NB4 (cell line): ENCODE data around the gene IMMP2L.

ENCODE experiments used
- DNase-seq: peaks from one replicate; pipeline ENCODE4 v3.0.0; 2010; ENCODE audit warnings: low read depth
- H3K4me3 ChIP-seq: one replicate; pipeline ENCODE4 v1.5.1; 2011; ENCODE audit warnings: mild to moderate bottlenecking, low read depth, low read length, moderate library complexity
- CTCF ChIP-seq: IDR thresholded peaks from one replicate; pipeline ENCODE4 v1.5.1; 2012; ENCODE audit warnings: low read depth, low read length
- MYC ChIP-seq: IDR thresholded peaks from 2 replicates; pipeline ENCODE4 v1.6.1; 2011; ENCODE audit warnings: low read depth, low read length
- POLR2A ChIP-seq: IDR thresholded peaks from 2 replicates; pipeline ENCODE4 v1.6.1; 2011; ENCODE audit warnings: mild to moderate bottlenecking; ENCODE audit not compliant: insufficient read length; ENCODE audit errors: extremely low read depth
- TF ChIP-seq, protein P1 (sequence below): IDR thresholded peaks from 2 replicates; pipeline ENCODE4 v1.6.1; 2011; ENCODE audit warnings: low read depth, low read length

IMMP2L gene

GRCh38 chr7:110854166-110854565, 708.1 kb downstream of the IMMP2L start:
- no peak overlapping the region for H3K4me3 ChIP-seq
- TF ChIP-seq, protein P1, sequence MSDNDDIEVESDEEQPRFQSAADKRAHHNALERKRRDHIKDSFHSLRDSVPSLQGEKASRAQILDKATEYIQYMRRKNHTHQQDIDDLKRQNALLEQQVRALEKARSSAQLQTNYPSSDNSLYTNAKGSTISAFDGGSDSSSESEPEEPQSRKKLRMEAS: no peak
- TF ChIP-seq CTCF (no peak), MYC (no peak), POLR2A (no peak)
- no peak for DNase-seq

- TF ChIP-seq CTCF: no peak
- no peak for TF ChIP-seq MYC
- TF ChIP-seq POLR2A: no peak
- TF ChIP-seq, protein P1: no peak
- H3K4me3 ChIP-seq: no peak overlapping the region
- DNase-seq: no peak
Measured at GRCh38 chr7:110853263-110853662, 709.0 kb downstream of the IMMP2L start.

DNA sequence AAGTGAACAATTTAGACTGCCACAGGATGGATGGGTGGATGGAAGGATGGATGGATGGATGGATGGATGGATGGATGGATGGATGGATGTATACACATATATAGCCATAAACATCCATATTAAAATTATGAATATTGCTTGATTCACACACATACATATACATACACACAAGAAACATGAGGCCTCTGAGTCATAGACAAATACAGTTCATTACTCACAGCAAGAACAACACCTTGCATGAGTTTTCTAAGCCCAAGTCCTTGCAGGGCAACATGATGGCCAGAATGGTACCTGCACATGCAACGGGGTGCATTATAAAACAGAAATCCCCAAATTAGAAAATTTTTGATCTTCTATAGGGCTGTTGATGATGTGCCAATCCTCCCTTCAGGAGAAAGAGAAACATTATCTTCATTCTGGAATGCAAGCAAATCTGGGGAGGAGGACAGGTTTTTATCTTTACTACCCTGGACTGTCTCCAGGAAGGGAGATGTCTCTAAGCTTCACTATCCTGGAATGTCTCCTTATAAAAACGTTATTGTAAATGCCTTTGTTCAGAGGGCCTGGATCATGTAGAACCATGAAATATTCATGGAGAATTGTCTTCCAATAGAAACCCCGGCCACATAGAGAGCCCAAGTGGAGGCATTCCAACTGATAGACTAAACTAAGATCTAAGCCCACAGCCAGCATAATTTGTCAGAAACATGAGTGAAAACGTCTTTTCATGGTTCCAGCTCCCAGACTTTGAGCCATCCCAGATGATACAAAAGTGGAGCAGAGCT, 709.9 kb downstream of the IMMP2L start:
- TF ChIP-seq MYC: no peak
- no peak overlapping the region for H3K4me3 ChIP-seq

DNA sequence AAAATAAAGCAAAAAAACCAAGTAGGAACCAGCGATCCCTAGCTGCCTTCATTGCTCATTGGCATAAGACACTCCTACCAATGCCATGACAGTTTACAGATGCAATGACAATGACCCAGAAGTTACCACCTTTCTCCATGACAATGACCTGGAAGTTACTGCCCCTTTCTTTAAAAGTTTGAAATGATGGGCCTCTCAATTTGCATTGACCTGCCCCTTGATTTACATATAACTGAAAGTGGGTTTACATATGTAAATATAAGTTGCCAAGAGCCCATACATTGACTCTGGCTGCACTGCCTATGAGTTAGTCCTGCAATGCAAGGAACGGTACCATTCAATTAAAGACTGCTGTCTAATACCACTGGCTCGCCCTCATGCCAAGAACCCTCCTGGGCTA, 712.1 kb downstream of the IMMP2L start:
- no peak overlapping the region for H3K4me3 ChIP-seq
- DNase-seq: no peak
- no peak for TF ChIP-seq MYC
- TF ChIP-seq, protein P1: no peak
- TF ChIP-seq POLR2A: no peak
- TF ChIP-seq CTCF: no peak

More for the DNA sequence above, 709.9 kb downstream of the IMMP2L start:
- DNase-seq: no peak

- no peak overlapping the region for H3K4me3 ChIP-seq
- no peak for TF ChIP-seq MYC
- TF ChIP-seq, protein P1: no peak
- TF ChIP-seq CTCF: no peak
- TF ChIP-seq POLR2A: no peak
Measured at GRCh38 chr7:110842796-110843195, 719.5 kb downstream of the IMMP2L start.

DNA sequence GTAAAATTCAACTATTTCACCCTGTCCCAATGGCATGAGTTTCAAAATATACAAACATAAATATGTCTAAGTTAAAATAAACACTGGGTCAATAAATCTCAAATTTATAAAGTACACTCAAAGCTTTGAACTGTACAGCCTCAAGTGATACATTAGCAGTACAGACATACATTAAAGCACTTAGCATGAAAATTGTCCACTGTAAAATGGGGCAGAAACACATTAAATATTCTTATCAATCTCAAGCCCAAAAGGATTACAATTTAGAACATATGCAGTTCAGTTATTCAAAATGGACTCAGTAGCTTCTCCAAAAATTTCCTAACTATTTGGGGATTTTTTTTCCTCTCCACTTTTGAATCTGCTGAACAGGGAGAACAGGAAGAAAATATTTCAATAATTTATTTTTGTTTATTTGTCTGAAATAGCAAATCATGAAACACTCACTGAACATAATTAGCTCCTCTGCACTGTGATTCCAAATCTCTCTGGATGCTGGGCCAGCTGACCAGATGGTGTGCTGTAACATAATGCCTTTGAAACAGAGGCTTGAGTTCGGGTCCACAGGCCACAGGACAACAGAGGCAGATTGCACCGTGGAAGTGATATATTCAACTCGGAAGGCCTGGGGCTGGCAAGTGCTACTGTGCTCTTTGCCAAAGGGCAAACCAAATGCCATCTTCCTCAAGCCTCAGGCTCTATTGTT, 720.3 kb downstream of the IMMP2L start:
- TF ChIP-seq CTCF (no peak), POLR2A (no peak), MYC (no peak)
- TF ChIP-seq, protein P1: no peak
- no peak overlapping the region for H3K4me3 ChIP-seq
- no peak for DNase-seq

More at GRCh38 chr7:110842796-110843195, 719.5 kb downstream of the IMMP2L start:
- DNase-seq: no peak
